Measurements from ENCODE around the gene SCAF8. TPM values are rescaled to one million over a fixed set of nuclear protein-coding genes. Genes with fewer than 3 reads are reported as not detected.

Gene SCAF8
- total and polyA plus RNA-seq, 2 of the 8 experiments (the other 6 are each of a cell fraction or from before 2014, with no cell fraction given): 20.3 to 46.3 TPM

DNA sequence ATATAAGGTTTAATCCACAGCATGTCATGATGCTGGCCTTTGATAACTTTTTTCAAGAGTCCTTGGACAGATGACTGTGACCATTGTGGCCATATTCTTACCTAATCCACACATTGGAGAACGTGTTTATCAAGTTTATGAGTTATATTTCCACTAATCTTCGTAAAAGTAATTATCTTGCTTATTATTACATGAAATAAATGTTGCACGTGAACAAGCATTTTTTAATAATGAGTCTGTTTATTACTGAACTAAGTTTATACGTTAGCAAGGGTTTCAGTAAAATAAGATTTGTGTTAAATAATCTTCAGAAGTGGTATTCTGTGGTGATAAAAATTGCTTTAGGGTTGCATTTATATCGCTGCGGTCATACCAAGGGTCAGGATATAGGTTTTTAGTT lies 107.1 kb downstream of the SCAF8 start:
- no peak for FAIRE-seq
- CTCF ChIA-PET (ENCODE audit: partially characterized antibody): no interaction called here
- H4K20me1 ChIP-seq (replicated peaks in 1 of 2; ENCODE audit: control insufficient read depth in 1 of 2, insufficient read depth in 2 of 2, low read length in 2 of 2): no peaks in the 10 kb centered on the region
- TF ChIP-seq CEBPB (IDR thresholded peaks at IDR 0.05; ENCODE audit: low read depth, low read length): no peak
- TF ChIP-seq GTF2F1 (IDR thresholded peaks at IDR 0.05; ENCODE audit: borderline replicate concordance, low read depth, low read length): no peak
- TF ChIP-seq HDAC6 (IDR thresholded peaks at IDR 0.05; ENCODE audit: low read depth, low read length): no peak
- no peak for TF ChIP-seq GABPA (IDR thresholded peaks at IDR 0.05; ENCODE audit: borderline replicate concordance, insufficient read depth, low read length)
- TF ChIP-seq POU5F1 (IDR thresholded peaks at IDR 0.05; ENCODE audit: low read depth, low read length): no peak

More for the DNA sequence above, 107.1 kb downstream of the SCAF8 start:
- Histone ChIP-seq H2BK120ac (replicated peaks; ENCODE audit: low read depth, low read length) (no peak overlapping the region), H4K5ac (ENCODE audit: insufficient read length, low read depth, low read length) (no peak overlapping the region), H2BK20ac (ENCODE audit: low read length) (no peak overlapping the region), H3K56ac (replicated peaks; ENCODE audit: insufficient read length, low read depth, low read length) (no peak overlapping the region), H2BK15ac (ENCODE audit: low read length) (no peak overlapping the region), H3K27ac (ENCODE audit: low read depth, low read length) (no peak overlapping the region), H3K36me3 (ENCODE audit: control insufficient read depth in 2 of 4, insufficient read depth in 4 of 4, low read length in 3 of 4) (no peaks in the 10 kb centered on the region), H3K9me3 (ENCODE audit: insufficient read depth in 2 of 2, low read depth in 1 of 2, low read length in 1 of 2) (no peaks in the 10 kb centered on the region), H3K4ac (replicated peaks; ENCODE audit: insufficient read length, low read depth, low read length) (no peak overlapping the region), H3K14ac (ENCODE audit: insufficient read length) (no peak overlapping the region), H3K79me2 (ENCODE audit: control insufficient read depth in 1 of 2, insufficient read depth in 2 of 2, low read length in 2 of 2) (peaks cover 0 to 83% of the 10 kb centered on the region in 2 experiments; a peak in 3 of 4 replicates), H3K4me1 (replicated peaks in 1 of 4; ENCODE audit: control insufficient read depth in 3 of 4, insufficient read depth in 4 of 4, low read length in 3 of 4) (0 out of 7 replicates have a peak, but pooled peaks cover 0 to 2% (median 0%) of the 10 kb centered on the region in 4 experiments), H4K8ac (ENCODE audit: extremely low read depth, insufficient read depth, low read length) (no peak overlapping the region), H3K4me2 (ENCODE audit: insufficient read depth in 1 of 2, low read depth in 2 of 2, low read length in 2 of 2) (no peak overlapping the region), H3K27me3 (replicated peaks in 1 of 4; ENCODE audit: control insufficient read depth in 3 of 4, extremely low read depth in 1 of 4, insufficient read depth in 3 of 4, low read length in 3 of 4) (no peaks in the 10 kb centered on the region), H3K79me1 (ENCODE audit: low read depth, low read length) (no peaks in the 10 kb centered on the region), H3K9ac (replicated peaks in 1 of 4; ENCODE audit: extremely low read depth in 1 of 4, low read depth in 3 of 4, low read length in 3 of 4) (no peak overlapping the region), H3K4me3 (ENCODE audit: extremely low read depth in 1 of 4, insufficient read depth in 2 of 4, low read depth in 3 of 4, low read length in 4 of 4) (no peak overlapping the region), H3K23me2 (ENCODE audit: low read depth, low read length) (no peaks in the 10 kb centered on the region), H3K23ac (ENCODE audit: insufficient read length) (no peak overlapping the region), H3K18ac (ENCODE audit: extremely low read depth, low read length) (no peak overlapping the region), H2BK5ac (ENCODE audit: low read depth, low read length) (no peak overlapping the region), H4K91ac (replicated peaks; ENCODE audit: insufficient read length, low read length) (no peak overlapping the region), H2AK5ac (ENCODE audit: low read depth, low read length) (no peak overlapping the region), H2BK12ac (ENCODE audit: low read depth, low read length) (no peak overlapping the region), H2AFZ (ENCODE audit: low read length) (no peak overlapping the region)
- WGBS, 2 experiments (ENCODE audit: extremely low coverage in 1 of 2, insufficient coverage in 1 of 2, insufficient read length in 1 of 2, insufficient replicate concordance in 2 of 2, low coverage in 1 of 2, low lambda C conversion rate in 2 of 2, missing lambda C conversion rate in 1 of 2): 86% methylated on average over 6 of the region's 6 CpGs; no CpG with 5 or more reads in 1 of the 2 experiments
- POLR2A ChIA-PET (ENCODE audit: partially characterized antibody): no interaction called here
- DNase-seq (ENCODE audit: low read depth in 1 of 2, low spot score in 2 of 2): no peak
